GM19372 (cell line): ENCODE results near the gene GALNTL6.

Experiments
- ATAC-seq: cut with Tn5 transposase; IDR thresholded peaks from one replicate; pipeline ENCODE4 v1.9.1; 2021; ENCODE audit warnings: mild to moderate bottlenecking, low read depth, moderate library complexity; ENCODE audit not compliant: unreplicated experiment

GALNTL6 gene

GRCh38 chr4:172099376-172099775 lies 286.2 kb downstream of the GALNTL6 start:
- ATAC-seq = no peak

GRCh38 chr4:172103456-172103855 lies 290.3 kb downstream of the GALNTL6 start:
- ATAC-seq = no peak

GRCh38 chr4:172104539-172104938 lies 291.3 kb downstream of the GALNTL6 start:
- no peak for ATAC-seq

GRCh38 chr4:172105918-172106317 lies 292.7 kb downstream of the GALNTL6 start:
- ATAC-seq = no peak

- no peak for ATAC-seq
Measured at GRCh38 chr4:172109466-172109865, 296.3 kb downstream of the GALNTL6 start.

GRCh38 chr4:172124656-172125308 lies 311.6 kb downstream of the GALNTL6 start:
- ATAC-seq = no peak

GRCh38 chr4:172125443-172125842 lies 312.2 kb downstream of the GALNTL6 start:
- no peak for ATAC-seq

GRCh38 chr4:172127168-172127567 lies 314.0 kb downstream of the GALNTL6 start:
- no peak for ATAC-seq

GRCh38 chr4:172129593-172129992 lies 316.4 kb downstream of the GALNTL6 start:
- no peak for ATAC-seq

GRCh38 chr4:172134521-172134920 lies 321.3 kb downstream of the GALNTL6 start:
- ATAC-seq = no peak

- ATAC-seq = no peak
Measured at GRCh38 chr4:172141025-172141424, 327.8 kb downstream of the GALNTL6 start.

GRCh38 chr4:172142281-172142741 lies 329.1 kb downstream of the GALNTL6 start:
- ATAC-seq = no peak

- no peak for ATAC-seq
Measured at GRCh38 chr4:172143605-172144314, 330.6 kb downstream of the GALNTL6 start.

- ATAC-seq = no peak
Measured at GRCh38 chr4:172147687-172148086, 334.5 kb downstream of the GALNTL6 start.

GRCh38 chr4:172149329-172149728 lies 336.1 kb downstream of the GALNTL6 start:
- ATAC-seq = no peak

- ATAC-seq = no peak
Measured at GRCh38 chr4:172152284-172152683, 339.1 kb downstream of the GALNTL6 start.

GRCh38 chr4:172153719-172154118 lies 340.5 kb downstream of the GALNTL6 start:
- ATAC-seq = no peak

GRCh38 chr4:172155838-172156345 lies 342.7 kb downstream of the GALNTL6 start:
- ATAC-seq = no peak

GRCh38 chr4:172157946-172158345 lies 344.7 kb downstream of the GALNTL6 start:
- ATAC-seq = no peak

GRCh38 chr4:172163215-172163614 lies 350.0 kb downstream of the GALNTL6 start:
- no peak for ATAC-seq

GRCh38 chr4:172168888-172169287 lies 355.7 kb downstream of the GALNTL6 start:
- no peak for ATAC-seq

- ATAC-seq = no peak
Measured at GRCh38 chr4:172169871-172170270, 356.7 kb downstream of the GALNTL6 start.
